ENCODE data around the gene PKLR.
"Not testable (repeated sequence)": the region's sequence is repeated elsewhere in the genome, so short reads cannot be mapped to it uniquely, and the experiment has no call there.

Gene PKLR

DNA sequence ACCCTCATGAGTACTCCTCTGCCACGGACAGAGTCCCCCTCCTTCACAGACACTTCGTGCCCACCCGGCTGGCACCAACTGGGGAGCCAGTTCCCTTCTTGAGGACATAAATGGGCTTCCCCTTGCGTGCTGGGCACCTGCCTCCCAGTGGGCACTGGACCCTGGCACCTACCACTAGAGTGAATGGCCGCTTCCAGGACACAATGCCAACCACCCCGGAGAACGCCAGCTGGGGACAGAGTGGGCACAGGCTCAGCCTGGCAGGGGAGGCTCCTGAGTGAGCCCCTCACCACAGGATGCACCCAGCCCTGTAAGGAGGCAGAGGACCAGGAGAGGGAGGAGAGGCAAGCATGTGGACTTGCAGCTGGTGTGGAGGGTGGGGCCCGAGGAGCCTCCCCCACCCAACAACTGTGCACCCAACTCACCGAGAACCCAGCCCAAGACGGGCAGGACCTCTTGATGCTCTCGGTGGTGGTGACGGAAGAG lies 47.0 kb downstream of the PKLR start:
- DNase-seq: no peak

DNA sequence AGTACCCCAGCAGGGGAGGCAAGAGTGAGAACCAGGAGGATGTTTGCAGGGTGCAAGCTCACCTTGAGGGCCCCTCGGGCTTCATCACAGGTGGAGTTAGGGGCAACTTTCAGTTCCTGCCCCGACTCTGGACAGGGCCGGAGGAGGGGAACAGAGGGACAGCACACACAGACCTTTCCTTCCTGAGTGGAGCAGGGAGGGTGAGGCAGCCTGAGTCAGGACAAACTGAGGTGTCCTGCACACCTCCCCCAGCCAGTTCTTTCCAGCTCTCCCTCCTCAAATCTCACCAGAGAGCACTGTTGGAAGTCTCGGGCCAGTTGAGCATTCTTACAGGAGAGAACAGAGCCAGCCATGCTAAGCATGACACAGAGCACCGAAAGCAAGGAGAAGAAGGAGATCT lies 47.4 kb downstream of the PKLR start:
- DNase-seq: no peak

DNA sequence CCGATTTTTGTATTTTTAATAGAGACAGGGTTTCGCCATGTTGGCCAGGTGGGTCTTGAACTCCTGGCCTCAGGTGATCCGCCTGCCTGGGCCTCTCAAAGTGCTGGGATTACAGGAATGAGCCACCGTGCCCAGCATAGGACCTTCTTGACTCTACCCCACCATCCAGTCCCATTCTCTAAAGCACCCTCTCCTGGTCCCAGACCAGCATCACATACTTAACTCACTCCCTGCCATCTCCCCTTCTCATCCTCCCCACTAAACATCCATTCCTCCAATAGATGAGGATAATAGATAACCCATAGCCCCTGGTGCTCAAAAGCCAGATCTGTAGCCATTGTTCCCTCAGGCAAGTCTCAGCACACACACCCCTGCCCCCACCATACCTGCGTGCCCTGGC lies 48.0 kb downstream of the PKLR start:
- no peak for DNase-seq

DNA sequence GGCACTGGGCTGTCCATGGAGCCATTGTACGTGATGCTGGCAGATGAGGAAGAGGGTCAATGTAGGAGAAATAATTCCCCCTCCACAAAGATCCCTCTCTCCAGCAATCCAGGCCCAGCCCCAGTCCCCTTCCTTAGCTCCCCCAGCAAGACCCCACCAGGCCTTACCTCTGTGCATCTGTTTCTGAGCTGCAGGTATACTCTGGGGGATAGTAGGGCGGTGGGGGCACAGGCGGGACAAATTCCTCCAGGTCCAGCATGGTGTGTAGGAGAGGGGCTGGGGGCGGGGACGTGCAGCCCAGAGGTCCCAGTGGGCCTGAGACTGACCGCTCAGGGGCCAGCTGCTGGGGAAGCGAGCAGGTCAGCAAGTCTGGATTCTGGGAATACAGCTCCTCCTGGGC lies 49.7 kb downstream of the PKLR start:
- DNase-seq: no peak

DNA sequence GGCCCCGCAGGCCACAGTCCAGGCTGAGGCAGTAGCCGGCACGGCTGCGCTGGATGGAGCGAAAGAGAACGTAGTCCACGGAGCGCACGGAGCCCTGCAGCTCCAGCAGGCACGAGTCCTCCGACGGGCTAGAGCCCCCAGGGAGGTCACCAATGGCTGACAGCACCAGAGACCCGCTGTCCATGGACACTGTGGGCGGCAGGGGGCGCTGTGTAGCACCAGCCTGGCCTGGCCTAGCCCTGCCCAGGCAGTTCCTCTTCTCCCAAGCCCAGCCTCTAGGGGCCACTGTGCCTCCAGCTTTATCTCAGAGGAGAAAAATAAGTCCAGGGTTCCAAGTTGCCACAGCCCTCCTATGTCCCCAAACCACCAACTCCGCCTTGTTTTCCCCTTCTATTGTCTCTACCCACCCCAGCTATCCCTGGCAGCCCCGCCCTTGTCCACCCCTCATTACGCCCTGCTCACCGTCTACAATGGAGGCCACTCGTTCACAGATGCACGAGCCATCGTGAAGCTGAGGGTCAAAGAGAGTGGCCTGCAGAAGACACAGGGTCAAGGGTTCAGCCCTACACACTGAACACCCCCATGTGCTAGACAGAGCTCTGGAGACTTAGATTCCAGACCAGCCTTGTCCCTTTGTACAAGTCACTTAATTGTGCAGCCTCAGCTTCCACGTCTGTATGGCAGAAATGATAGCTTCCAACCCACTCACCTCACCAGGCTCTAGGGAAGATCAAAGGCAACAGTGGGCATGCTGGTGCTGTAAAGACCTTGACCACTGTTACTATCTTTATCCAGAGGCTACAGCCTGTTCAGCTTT lies 50.4 kb downstream of the PKLR start:
- DNase-seq: peak; percentile 98

DNA sequence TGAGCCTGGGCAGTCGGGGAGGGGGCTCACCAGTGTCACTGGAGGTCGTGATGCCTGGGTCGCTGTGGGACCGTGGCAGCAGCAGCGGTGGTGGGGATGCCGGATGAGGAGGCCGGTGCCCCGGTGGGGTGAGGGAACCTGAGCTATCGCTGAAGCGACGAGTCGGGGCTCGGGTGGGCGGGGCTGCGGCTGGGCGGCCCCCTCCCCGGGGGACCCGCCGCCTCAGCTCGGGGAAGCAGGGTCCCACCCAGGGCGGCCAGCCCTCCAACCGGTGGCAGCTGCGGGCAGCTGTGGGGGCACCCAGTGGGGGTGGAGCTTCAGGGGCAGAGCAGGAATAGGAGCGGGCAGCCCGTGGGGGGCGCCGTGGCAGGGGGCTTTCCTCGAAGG lies 51.0 kb downstream of the PKLR start:
- no peak for DNase-seq

DNA sequence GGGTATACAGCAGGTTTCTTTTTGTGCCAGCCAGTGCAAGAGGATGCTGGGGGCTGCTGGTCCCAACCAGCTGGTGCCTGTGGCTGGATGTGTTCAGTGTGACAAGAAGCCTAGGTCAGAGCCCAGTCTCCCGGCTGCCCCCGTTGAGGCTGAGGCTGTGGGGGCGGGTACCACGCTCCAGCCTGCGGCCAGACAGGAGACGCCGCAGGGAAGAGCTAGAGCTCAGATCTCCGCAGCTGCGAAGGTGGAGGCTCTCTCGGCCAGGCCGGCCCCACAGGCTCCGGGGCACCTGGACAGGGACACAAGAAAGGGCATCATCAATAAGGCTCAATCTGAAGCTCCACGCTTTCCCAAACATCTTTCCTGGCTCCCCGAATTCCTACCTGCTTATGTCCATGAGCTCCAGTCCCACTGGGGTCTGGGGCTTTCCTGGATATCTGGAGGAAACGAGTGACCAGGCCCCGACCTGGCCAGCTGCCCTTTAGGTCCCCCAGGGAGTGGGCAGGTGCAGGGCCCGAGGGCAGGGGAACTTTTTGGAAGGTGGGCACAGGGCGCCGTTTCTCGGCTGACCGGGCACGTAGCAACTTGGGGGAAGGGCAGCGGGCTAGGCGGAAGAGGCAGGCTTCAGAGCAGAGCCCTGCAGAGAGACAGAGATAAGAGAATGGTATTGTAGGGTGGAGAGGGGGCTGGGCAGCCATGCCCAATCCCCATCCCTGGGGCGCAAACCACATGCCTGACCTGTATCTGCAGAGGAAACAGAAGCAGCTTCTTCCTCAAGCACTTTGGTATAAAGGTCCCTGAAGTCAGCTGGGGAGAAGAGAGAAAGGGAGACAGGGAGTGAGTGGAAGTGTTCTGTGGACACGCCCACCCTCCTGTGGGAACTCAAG lies 53.3 kb downstream of the PKLR start:
- DNase-seq: peak; percentile 94

DNA sequence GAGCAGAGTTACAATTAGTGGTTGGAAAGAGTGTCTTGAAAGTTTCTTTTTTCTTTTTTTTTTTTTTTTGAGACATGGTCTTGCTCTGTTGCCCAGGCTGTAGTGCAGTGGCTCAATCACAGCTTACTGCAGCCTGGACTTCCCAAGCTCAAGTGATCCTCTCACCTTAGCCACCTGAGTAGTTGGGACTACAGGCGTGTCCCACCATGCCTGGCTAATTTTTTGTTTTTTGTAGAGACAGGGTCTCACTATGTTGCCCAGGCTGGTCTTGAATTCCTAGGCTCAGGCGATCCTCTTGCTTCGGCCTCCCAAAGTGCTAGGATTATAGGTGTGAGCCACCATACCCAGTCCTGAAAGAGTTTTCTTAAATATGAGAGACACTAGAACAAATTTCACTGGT lies 54.4 kb downstream of the PKLR start:
- not testable (repeated sequence) for DNase-seq

DNA sequence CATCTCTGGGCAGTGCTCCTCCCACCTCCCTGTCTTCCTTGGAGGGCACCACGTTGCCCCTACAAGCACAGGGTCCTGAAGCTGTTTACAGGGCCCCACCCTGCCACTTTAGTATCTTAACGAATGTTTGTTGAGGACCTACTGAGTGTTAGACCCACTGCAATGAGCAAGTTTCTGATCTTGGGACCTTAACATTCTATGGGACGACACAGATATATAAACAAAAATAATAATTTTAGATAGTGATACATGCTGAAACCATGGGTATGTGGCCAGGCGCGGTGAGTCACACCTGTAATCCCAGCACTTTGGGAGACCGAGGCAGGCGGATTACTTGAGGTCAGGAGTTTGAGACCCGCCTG lies 56.1 kb downstream of the PKLR start:
- no peak for DNase-seq

DNA sequence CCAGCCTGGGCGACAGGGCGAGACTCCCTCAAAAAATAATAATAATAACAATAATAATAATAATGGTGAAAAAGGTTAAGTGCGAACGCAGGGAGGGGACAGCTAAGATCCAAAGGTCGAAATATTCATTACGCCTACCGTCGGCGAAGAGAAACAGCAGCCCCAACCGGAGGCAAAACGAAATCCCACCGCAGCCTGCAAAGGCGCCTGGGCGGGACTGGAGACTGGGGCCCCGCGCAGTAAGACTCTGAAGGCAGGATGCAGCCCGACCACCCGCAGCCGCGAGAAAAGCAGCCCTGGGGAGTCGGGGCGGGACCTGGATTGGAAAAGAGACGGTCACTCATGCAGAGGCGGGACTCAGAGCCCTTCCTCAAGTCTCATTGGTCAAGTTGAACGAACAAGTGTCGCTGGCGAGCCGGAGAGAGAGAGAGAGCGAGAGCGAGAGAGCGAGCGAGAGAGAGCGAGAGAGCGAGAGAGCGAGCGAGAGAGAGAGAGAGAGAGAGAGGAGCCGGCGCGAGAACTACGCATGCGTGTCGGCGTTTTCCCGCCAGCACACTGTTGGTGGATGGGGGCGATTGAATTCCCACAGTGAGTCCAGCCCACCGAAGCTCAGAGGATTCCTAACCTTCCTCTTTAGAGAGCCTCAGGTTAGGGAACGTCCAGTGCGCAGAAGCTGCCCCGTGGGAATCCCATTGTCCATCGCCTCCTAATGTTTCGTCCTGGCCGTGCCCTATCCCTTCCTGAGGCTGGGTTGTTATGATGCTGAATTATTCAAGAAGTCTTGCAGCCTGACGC lies 56.7 kb downstream of the PKLR start:
- peak; percentile 100 for DNase-seq

DNA sequence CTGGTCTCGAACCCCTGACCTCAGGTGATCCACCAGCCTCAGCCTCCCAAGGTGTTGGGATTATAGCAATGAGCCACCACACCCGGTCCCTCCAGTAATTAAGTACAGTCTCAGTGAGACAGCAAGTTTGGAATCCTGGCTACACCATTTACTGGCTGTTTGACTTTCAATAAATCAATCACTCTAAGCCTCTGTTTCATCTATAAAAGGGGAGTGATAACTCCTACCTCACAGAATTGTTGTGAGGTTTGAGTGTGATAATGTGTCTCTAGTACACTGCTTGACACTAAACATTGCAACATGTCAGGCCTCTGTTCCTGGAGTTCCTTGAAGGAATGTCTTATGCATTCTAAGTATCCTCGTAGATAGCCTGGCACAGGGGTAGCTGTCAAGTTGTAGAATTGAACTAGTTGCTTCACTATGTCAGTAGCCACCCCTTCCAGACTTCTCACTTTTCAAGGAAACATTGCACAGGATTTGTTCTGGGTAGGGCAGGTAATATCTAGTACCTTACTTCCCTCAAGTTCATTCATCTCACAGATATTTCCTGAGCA lies 58.4 kb downstream of the PKLR start:
- no peak for DNase-seq

DNA sequence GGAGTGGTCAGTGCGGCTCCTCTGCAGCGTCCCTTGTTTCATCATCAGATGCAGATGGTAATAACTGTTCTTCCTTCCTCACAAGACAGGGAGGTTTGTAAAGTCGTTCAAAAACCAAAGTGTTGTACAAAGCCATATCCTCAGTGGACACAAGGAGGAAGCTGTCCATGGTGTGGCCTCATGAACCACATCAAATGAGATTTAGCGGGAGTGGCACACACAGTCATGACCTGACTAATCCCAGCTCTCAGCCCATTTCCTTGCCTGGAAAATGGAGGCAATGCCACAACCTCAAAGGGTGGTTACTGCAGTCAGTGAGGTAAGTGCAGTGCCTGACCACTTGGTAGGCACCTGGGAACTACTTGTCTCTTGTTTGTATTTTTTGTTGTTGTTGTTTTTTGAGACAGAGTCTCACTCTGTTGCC lies 59.4 kb downstream of the PKLR start:
- peak; percentile 76 for DNase-seq

DNA sequence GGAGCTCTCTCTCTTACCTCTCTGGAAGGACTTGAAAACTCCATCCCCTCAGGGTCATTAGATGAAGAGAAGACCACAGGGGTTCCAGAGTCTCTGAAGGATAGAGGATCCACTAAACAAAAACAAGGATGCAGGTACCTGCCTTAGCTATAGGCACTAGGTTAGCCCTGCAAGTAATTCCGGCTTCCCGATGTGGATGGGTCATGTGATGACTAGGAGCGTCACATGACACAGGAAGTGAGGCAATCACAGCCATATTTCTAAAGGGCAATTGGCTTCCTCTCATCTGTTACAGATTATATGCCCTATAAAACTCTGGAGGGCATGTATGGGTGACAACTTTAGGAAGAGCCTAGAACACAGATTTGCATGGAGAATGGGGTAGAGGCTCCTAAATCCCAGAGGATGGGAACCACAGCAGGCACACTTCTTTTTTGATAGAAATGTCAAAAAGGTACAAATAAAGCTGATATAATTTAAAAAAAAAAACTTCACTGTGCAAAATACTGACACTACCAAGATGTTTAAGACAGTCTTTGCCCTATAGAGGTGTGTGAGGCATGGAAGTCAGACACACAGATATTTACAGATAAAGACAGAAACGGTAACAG lies 60.1 kb downstream of the PKLR start:
- DNase-seq: peak; percentile 93

Measured in OCI-M1 (cell line).